Gastroesophageal sphincter (tissue), 3 donors: Measurements from ENCODE around the gene AFDN.

Experiments
- EP300 ChIP-seq: sonication (generic); formaldehyde crosslinking; IDR thresholded peaks from one replicate; pipeline ENCODE4 v1.6.1; 2017; ENCODE audit warnings: antibody characterized with exemption, mild to moderate bottlenecking
- POLR2A ChIP-seq, 2 donors: fragments of 450-650 bp; IDR thresholded peaks; one replicate each; pipeline ENCODE4 v1.6.1; 2017; ENCODE audit warnings: antibody characterized with exemption in 2 of 2, mild to moderate bottlenecking in 2 of 2, moderate library complexity in 1 of 2
- TF ChIP-seq, protein P1 (sequence below), 4 experiments: fragments of 200-600 bp in 2 of 4; fragments of 450-650 bp in 2 of 4; sonication (generic) in 1 of 4; IDR thresholded peaks; one replicate each; pipeline ENCODE4 v1.5.1; 2017 to 2019; ENCODE audit warnings: antibody characterized with exemption in 4 of 4, mild to moderate bottlenecking in 2 of 4, moderate library complexity in 2 of 4

DNA sequence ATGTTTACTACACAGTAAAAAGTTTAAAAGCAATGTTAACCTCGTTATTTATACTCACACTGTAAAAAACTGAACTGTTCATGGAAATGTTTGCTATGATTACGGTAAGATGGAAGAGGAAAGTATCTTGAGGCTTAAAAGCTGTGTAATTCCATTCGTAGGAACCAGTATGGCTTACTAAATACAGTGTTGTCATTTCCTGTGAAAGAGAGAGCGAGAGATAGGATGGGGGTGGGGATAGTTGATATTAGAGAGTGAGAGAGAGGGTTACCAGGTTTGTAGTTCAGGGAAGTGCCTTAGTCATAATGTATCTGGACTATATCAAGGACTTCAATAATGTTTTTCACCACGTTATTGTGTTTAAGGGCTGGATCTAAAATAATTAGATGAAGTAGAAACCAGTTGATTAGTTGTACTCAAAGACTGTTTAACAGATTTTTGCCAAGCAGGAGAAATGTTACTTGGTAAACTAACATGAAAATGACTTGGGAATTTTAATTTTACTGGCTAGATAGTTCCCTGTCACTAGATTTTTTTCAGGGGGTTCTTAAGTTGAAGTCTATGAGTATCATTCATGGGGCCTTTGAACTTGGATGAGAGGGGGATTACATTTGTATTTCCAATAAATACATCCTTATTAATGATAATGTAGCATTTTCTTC is 30.4 kb downstream of the AFDN start:
- TF ChIP-seq, protein P1, sequence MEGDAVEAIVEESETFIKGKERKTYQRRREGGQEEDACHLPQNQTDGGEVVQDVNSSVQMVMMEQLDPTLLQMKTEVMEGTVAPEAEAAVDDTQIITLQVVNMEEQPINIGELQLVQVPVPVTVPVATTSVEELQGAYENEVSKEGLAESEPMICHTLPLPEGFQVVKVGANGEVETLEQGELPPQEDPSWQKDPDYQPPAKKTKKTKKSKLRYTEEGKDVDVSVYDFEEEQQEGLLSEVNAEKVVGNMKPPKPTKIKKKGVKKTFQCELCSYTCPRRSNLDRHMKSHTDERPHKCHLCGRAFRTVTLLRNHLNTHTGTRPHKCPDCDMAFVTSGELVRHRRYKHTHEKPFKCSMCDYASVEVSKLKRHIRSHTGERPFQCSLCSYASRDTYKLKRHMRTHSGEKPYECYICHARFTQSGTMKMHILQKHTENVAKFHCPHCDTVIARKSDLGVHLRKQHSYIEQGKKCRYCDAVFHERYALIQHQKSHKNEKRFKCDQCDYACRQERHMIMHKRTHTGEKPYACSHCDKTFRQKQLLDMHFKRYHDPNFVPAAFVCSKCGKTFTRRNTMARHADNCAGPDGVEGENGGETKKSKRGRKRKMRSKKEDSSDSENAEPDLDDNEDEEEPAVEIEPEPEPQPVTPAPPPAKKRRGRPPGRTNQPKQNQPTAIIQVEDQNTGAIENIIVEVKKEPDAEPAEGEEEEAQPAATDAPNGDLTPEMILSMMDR (IDR thresholded peaks at IDR 0.05): no peak
- TF ChIP-seq POLR2A (IDR thresholded peaks at IDR 0.05) (no peak), EP300 (no peak)
